ENCODE measurements around the gene CNTN4.

GRCh38 chr3:2370317-2370716 lies 271.7 kb downstream of the CNTN4 start:
- TF ChIP-seq CTCF (IDR thresholded peaks at IDR 0.05), result no peak
- no peak for TF ChIP-seq POLR2A (IDR thresholded peaks at IDR 0.05)

Measured in tibial nerve (tissue), 3 donors.